Suppressor macrophage (primary cell): Measurements from ENCODE around the gene NXPE2.

ENCODE experiments used
- DNase-seq, 4 experiments: peaks; one replicate each; pipeline ENCODE4 v3.0.0-alpha.2; 2020 to 2022

NXPE2 gene

GRCh38 chr11:114745150-114745671, 66.9 kb downstream of the NXPE2 start:
- DNase-seq: no peak

DNA sequence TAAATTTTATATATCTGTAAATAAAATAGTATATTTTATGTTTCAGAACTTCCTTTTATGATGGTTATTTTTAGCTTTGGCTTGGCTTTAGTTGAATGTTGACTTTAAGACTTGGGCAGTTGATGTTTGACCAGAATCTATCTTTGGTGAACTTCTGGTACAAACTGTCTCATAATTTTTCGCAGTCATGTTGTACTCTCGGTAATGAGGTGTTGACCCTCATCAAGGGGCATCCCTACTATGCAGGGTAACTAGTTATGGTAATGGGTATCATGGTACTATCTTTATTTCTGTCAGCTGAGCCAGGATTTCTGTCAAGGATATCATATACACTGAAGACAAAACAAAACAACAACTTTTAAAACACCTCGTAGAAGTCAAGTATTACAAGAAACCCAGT, 67.7 kb downstream of the NXPE2 start:
- DNase-seq: no peak
